Spleen (tissue), 3 donors: ENCODE measurements around the gene NLGN1.

ENCODE experiments used
- POLR2A ChIP-seq, 3 donors: fragments of 450-650 bp; IDR thresholded peaks; one replicate each; pipeline ENCODE4 v1.5.1; 2017; ENCODE audit warnings: antibody characterized with exemption in 3 of 3, mild to moderate bottlenecking in 1 of 3
- POLR2AphosphoS5 ChIP-seq, 3 donors: sonication (generic); formaldehyde crosslinking; IDR thresholded peaks; one replicate each; pipeline ENCODE4 v1.5.1; 2017; ENCODE audit warnings: antibody characterized with exemption in 3 of 3

DNA sequence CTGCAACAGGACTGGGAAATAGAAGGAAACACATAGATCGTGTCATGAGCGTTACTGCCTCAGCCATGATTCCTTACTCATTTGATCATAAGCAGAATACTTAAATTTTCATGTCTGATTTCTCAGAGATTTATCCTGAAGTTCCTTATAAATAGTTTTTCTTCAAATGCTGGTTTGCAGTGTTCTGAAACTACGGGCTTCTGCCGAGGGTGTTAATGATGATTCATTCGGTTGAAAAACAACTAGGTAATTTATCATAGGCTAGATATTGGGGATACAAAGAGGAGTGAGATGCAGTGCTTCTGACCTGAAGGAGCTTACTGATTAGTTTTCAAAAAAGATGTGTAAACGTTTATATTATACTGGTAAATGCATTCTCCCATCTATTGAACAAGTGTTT, 428.9 kb downstream of the NLGN1 start:
- TF ChIP-seq POLR2A (IDR thresholded peaks at IDR 0.05) (no peak), POLR2AphosphoS5 (IDR thresholded peaks at IDR 0.05) (no peak)
